Body of pancreas (tissue), 4 donors: Measurements from ENCODE around the gene OPN1MW3. TPM values are rescaled to one million over a fixed set of nuclear protein-coding genes. Genes with fewer than 3 reads are reported as not detected.
"Not testable (repeated sequence)": the region's sequence is repeated elsewhere in the genome, so short reads cannot be mapped to it uniquely, and the experiment has no call there.

Experiments
- ATAC-seq: fragments of 150-250 bp; one replicate; pipeline ENCODE4 v1.9.1; 2016
- DNase-seq, 4 donors: peaks; one replicate each; pipeline ENCODE4 v3.0.0-alpha.2; 2019
- H3K27ac ChIP-seq, 4 donors: fragments of 200-600 bp; sonication (generic); 1 replicate in 3 of 4; 2 replicates in 1 of 4; pipeline versions ENCODE4 v1.5.1 to v1.6.1; 2016 to 2019; ENCODE audit warnings: mild to moderate bottlenecking in 1 of 4, mixed read lengths in 1 of 4, moderate library complexity in 1 of 4
- H3K27me3 ChIP-seq, 2 donors: fragments of 200-600 bp; sonication (generic); one replicate each; pipeline ENCODE4 v1.6.0; 2016; ENCODE audit warnings: mild to moderate bottlenecking in 1 of 2
- H3K36me3 ChIP-seq, 2 donors: fragments of 200-600 bp; sonication (generic); replicated peaks in 1 of 2; 2 replicates each; pipeline ENCODE4 v1.5.1; 2016; ENCODE audit warnings: low read depth in 2 of 2; ENCODE audit not compliant: insufficient read depth in 1 of 2
- H3K4me1 ChIP-seq: fragments of 200-600 bp; sonication (generic); one replicate; pipeline ENCODE4 v1.6.0; 2016
- H3K4me3 ChIP-seq, 2 donors: fragments of 200-600 bp; sonication (generic); 1 replicate in 1 of 2; 2 replicates in 1 of 2; pipeline ENCODE4 v1.5.1; 2016 to 2019
- H3K9me3 ChIP-seq, 3 donors: fragments of 200-600 bp; sonication (generic); 1 replicate in 2 of 3; 2 replicates in 1 of 3; pipeline ENCODE4 v1.5.1; 2016
- POLR2A ChIP-seq, 3 donors: fragments of 450-650 bp; IDR thresholded peaks; one replicate each; pipeline ENCODE4 v1.6.1; 2016; ENCODE audit warnings: antibody characterized with exemption in 3 of 3, mild to moderate bottlenecking in 2 of 3
- WGBS, 2 donors: methylation state at CpG; one replicate each; pipeline ENCODE4 v1.1.5; 2017; 5-methylcytosine and 5-hydroxymethylcytosine counted together
- intact Hi-C: fragments of 100-400 bp; cut with DNase I; formaldehyde crosslinking; loops from one replicate; pipeline ENCODE4 v1.15.1; 2023
- total RNA-seq, 2 donors: library from RNA; depleted of rRNA; stranded (reverse); fragments of >200 nt; gene quantifications; one replicate each; pipeline ENCODE4 v1.1.0, GENCODE V29; 2016
- TF ChIP-seq, protein P1 (sequence below), 7 experiments: fragments of 450-650 bp in 4 of 7; fragments of 200-600 bp in 3 of 7; sonication (generic) in 3 of 7; IDR thresholded peaks; one replicate each; pipeline ENCODE4 v1.5.1; 2016 to 2019; ENCODE audit warnings: antibody characterized with exemption in 7 of 7

The OPN1MW3 gene
- total RNA-seq, 2 donors from 2014 or later = not detected

DNA sequence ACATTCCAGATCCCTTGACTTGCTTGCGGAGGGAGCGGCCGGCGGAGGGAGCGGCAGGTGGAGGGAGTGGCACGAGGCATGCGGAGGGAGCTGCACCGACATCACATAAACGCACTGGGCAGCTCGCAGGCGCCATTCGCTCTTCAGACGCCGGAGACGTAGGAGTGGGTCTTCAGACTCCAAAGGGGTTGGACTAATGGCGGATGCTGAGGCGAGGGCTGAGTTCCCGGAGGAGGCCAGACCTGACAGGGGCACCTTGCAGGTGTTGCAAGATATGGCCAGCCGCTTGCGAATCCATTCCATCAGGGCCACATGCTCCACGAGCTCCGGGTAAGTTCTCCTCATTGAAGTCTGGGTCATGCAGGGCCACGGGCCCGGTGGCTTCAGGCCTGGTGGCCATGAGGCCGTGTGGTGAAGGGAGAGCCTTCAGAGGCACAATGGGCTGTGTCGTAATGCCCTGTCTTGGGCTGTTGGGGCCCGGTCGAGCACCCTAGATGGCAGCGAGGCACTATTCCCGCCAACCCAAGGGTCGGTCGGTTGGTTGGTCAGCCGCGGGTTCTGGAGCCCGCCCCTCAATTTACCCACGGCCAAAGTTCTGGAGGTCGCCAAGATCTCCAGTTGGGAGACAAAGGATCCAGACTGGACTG, 38.4 kb downstream of the OPN1MW3 start, which contains the start of gene TKTL1:
Gene TKTL1 (plus strand): TSS at position 132 of the 647 bp plus-strand sequence. CDS start 65 bp downstream, at position 197.
- intact Hi-C loops = no loop called here
- H3K9me3 ChIP-seq = no peaks in the 10 kb centered on the region
- H3K36me3 ChIP-seq = no peaks in the 10 kb centered on the region
- H3K4me3 ChIP-seq = no peak within 1 kb of the TSS
- ATAC-seq (no peak), DNase-seq (no peak)
- WGBS, 2 donors = 92 to 93% methylated on average over 8 to 29 of the region's 37 CpGs
- H3K27me3 ChIP-seq = no peaks in the 10 kb centered on the region
- TF ChIP-seq, protein P1, sequence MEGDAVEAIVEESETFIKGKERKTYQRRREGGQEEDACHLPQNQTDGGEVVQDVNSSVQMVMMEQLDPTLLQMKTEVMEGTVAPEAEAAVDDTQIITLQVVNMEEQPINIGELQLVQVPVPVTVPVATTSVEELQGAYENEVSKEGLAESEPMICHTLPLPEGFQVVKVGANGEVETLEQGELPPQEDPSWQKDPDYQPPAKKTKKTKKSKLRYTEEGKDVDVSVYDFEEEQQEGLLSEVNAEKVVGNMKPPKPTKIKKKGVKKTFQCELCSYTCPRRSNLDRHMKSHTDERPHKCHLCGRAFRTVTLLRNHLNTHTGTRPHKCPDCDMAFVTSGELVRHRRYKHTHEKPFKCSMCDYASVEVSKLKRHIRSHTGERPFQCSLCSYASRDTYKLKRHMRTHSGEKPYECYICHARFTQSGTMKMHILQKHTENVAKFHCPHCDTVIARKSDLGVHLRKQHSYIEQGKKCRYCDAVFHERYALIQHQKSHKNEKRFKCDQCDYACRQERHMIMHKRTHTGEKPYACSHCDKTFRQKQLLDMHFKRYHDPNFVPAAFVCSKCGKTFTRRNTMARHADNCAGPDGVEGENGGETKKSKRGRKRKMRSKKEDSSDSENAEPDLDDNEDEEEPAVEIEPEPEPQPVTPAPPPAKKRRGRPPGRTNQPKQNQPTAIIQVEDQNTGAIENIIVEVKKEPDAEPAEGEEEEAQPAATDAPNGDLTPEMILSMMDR (IDR thresholded peaks at IDR 0.05) = no peak
- no peak for TF ChIP-seq POLR2A (IDR thresholded peaks at IDR 0.05)
- H3K27ac ChIP-seq = no peak within 1 kb of the TSS
- no peaks in the 10 kb centered on the region for H3K4me1 ChIP-seq

DNA sequence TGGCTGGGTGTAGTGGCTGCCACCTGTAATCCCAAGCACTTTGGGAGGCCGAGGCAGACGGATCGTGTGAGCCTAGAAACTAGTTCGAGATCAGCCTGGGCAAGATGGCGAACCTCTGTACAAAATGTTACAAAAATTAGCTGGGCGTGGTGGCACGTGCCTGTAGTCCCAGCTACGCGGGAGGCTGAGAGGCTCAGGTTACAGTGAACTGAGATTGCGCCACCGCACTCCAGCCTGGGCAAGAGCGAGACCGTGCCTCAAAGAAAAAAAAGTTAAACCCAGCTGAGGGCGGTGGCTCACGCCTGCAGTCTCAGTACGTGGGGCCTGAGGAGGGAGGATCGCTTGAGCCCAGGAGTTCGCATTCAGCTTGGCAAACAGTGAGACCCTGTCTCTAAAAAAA, 39.3 kb downstream of the OPN1MW3 start:
- Histone ChIP-seq H3K36me3 (no peaks in the 10 kb centered on the region), H3K27me3 (no peaks in the 10 kb centered on the region), H3K4me1 (no peaks in the 10 kb centered on the region), H3K27ac (no peak overlapping the region), H3K9me3 (no peaks in the 10 kb centered on the region), H3K4me3 (no peak overlapping the region)
- DNase-seq (no peak), ATAC-seq (no peak)
- WGBS, 2 donors = 84 to 85% methylated on average over 13 to 17 of the region's 18 CpGs
- intact Hi-C loops = no loop called here
- no peak for TF ChIP-seq POLR2A (IDR thresholded peaks at IDR 0.05)
- TF ChIP-seq, protein P1 (IDR thresholded peaks at IDR 0.05) = no peak

DNA sequence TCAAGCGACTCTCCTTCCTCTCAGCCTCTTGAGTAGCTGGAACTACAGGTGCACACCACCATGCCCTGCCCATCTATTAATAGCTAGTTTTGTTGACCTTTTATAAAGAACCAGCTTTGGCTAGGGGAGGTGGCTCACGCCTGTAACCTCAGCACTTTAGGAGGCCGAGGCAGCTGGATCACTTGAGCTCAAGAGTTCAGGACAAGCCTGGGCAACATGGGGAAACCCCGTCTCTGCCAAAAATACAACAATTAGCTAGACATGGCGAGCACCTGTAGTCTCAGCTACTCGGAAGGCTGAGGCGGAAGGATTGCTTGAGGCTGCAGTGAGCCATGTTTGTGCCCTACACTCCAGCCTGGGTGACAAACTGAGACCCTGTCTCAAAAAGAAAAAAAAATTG, 40.9 kb downstream of the OPN1MW3 start:
- WGBS, 2 donors = 68 to 100% methylated on average over 1 to 6 of the region's 7 CpGs
- H3K36me3 ChIP-seq = no peaks in the 10 kb centered on the region
- H3K9me3 ChIP-seq = no peaks in the 10 kb centered on the region
- no peaks in the 10 kb centered on the region for H3K27me3 ChIP-seq
- intact Hi-C loops = no loop called here
- H3K4me1 ChIP-seq = no peaks in the 10 kb centered on the region
- ATAC-seq (no peak), DNase-seq (no peak)
- TF ChIP-seq POLR2A (IDR thresholded peaks at IDR 0.05) = no peak
- TF ChIP-seq, protein P1 (IDR thresholded peaks at IDR 0.05) = no peak
- H3K27ac ChIP-seq = no peak overlapping the region
- H3K4me3 ChIP-seq = no peak overlapping the region

DNA sequence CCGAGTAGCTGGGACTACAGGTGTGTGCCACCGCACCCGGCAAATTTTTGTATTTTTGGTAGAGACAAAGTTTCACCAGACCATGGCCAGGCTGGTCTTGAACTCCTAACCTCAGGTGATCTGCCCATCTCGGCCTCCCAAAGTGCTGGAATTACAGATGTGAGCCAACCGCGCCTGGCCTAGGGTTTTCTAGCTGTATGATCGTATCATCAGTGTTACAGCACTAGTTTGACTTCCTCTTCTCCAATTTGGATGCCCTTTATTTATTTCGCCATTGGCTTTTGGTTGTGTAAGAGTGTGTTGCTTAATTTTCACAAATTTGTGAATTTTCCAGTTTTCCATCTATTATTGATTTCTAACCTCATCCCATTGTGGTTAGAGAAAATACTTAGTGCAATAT, 43.4 kb downstream of the OPN1MW3 start:
- no peak overlapping the region for H3K27ac ChIP-seq
- TF ChIP-seq, protein P1 (IDR thresholded peaks at IDR 0.05) = no peak
- TF ChIP-seq POLR2A (IDR thresholded peaks at IDR 0.05) = no peak
- intact Hi-C loops = no loop called here
- 59 to 94% methylated on average over 2 to 6 of the region's 8 CpGs for WGBS, 2 donors
- no peaks in the 10 kb centered on the region for H3K36me3 ChIP-seq
- ATAC-seq = no peak
- H3K4me1 ChIP-seq = no peaks in the 10 kb centered on the region
- H3K9me3 ChIP-seq = no peaks in the 10 kb centered on the region
- no peak overlapping the region for H3K4me3 ChIP-seq
- no peak for DNase-seq
- no peaks in the 10 kb centered on the region for H3K27me3 ChIP-seq

DNA sequence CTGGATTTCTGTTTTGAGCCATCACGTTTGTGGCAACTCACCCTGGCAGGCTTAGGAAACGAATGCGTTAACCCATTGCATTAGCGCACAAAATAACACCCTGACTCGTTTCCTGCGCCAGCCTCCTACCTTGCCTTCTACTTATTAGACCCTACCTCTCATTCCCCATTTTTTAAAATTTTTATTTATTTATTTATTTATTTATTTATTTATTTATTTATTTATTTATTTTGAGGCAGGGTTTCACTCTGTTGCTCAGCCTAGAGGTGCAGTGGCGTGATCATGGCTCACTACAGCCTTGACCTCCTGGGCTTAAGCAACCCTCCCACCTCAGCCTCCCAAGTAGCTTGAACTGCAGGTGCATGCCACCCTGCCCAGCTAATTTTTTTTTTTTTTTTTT, 45.6 kb downstream of the OPN1MW3 start:
- H3K4me1 ChIP-seq, H3K4me3 ChIP-seq, H3K36me3 ChIP-seq, DNase-seq, H3K27ac ChIP-seq, ATAC-seq, intact Hi-C loops, H3K9me3 ChIP-seq, H3K27me3 ChIP-seq: not testable (repeated sequence)
- WGBS, 2 donors = 76 to 84% methylated on average over 5 to 7 of the region's 7 CpGs
